HEK293 (cell line): ENCODE data around the gene TREH.

Experiments
- CTCF ChIA-PET: fragments of 350-600 bp; formaldehyde crosslinking; extraction: SDS; loops from one replicate; lab custom pipeline; 2021; ENCODE audit warnings: antibody characterized with exemption; lab: Yijun Ruan, JAX
- POLR2A ChIA-PET: fragments of 300-600 bp; formaldehyde crosslinking; extraction: SDS; loops from one replicate; lab custom pipeline; 2020; ENCODE audit warnings: antibody characterized with exemption, inconsistent platforms; lab: Yijun Ruan, JAX
- H3K27ac ChIP-seq: fragments of 200-500 bp; sonication (Bioruptor generic); 2 replicates; pipeline ENCODE4 v1.5.1; 2014; ENCODE audit warnings: low read depth, low read length, control low read depth, inconsistent platforms; ENCODE audit errors: extremely low read depth
- H3K36me3 ChIP-seq, 2 experiments: fragments of 200-500 bp in 1 of 2; sonication (Bioruptor generic) in 1 of 2; 1 replicate in 1 of 2; 2 replicates in 1 of 2; pipeline ENCODE4 v1.5.1; 2014 to 2017; ENCODE audit warnings: inconsistent platforms in 2 of 2, low read length in 2 of 2; ENCODE audit not compliant: control insufficient read depth in 2 of 2, insufficient read depth in 1 of 2
- H3K4me1 ChIP-seq: fragments of 200-500 bp; sonication (Bioruptor generic); 2 replicates; pipeline ENCODE4 v1.5.1; 2014; ENCODE audit warnings: mild to moderate bottlenecking, low read length, inconsistent platforms; ENCODE audit not compliant: control insufficient read depth, insufficient read depth
- H3K4me3 ChIP-seq: 2 replicates; pipeline ENCODE4 v1.5.1; 2011; ENCODE audit warnings: low read depth, mild to moderate bottlenecking, control low read depth, low read length, moderate library complexity
- H3K9me3 ChIP-seq: fragments of 200-500 bp; sonication (Bioruptor generic); 2 replicates; pipeline ENCODE4 v1.5.1; 2014; ENCODE audit warnings: low read depth, low read length, inconsistent platforms; ENCODE audit not compliant: control insufficient read depth, insufficient read depth
- OVOL3 ChIP-seq: fragments of 450-650 bp; formaldehyde crosslinking; IDR thresholded peaks from 2 replicates; pipeline ENCODE4 v1.5.1; 2016; ENCODE audit warnings: missing biosample characterization, missing genetic modification characterization
- REST ChIP-seq: fragments of 450-650 bp; formaldehyde crosslinking; IDR thresholded peaks from 2 replicates; pipeline ENCODE4 v1.5.1; 2016; ENCODE audit warnings: missing biosample characterization, missing genetic modification characterization
- TSHZ1 ChIP-seq: fragments of 450-650 bp; formaldehyde crosslinking; IDR thresholded peaks from 2 replicates; pipeline ENCODE4 v1.5.1; 2016; ENCODE audit warnings: missing biosample characterization, missing genetic modification characterization, borderline replicate concordance
- ZBTB26 ChIP-seq: fragments of 450-650 bp; formaldehyde crosslinking; optimal IDR thresholded peaks from 2 replicates; pipeline ENCODE3; 2016; ENCODE audit warnings: missing biosample characterization, mild to moderate bottlenecking, missing genetic modification characterization
- ZBTB6 ChIP-seq: fragments of 450-650 bp; formaldehyde crosslinking; IDR thresholded peaks from 2 replicates; pipeline ENCODE4 v1.5.1; 2017; ENCODE audit warnings: missing biosample characterization, missing genetic modification characterization
- ZFP41 ChIP-seq: fragments of 450-650 bp; formaldehyde crosslinking; IDR thresholded peaks from 2 replicates; pipeline ENCODE4 v1.5.1; 2016; ENCODE audit warnings: missing biosample characterization, missing genetic modification characterization, borderline replicate concordance
- ZNF114 ChIP-seq: fragments of 450-650 bp; formaldehyde crosslinking; IDR thresholded peaks from 2 replicates; pipeline ENCODE4 v1.5.0; 2017; ENCODE audit warnings: missing biosample characterization, missing genetic modification characterization
- ZNF132 ChIP-seq: fragments of 450-650 bp; formaldehyde crosslinking; IDR thresholded peaks from 2 replicates; pipeline ENCODE4 v1.5.1; 2017; ENCODE audit warnings: missing biosample characterization, missing genetic modification characterization, borderline replicate concordance
- ZNF133 ChIP-seq: fragments of 450-650 bp; formaldehyde crosslinking; IDR thresholded peaks from 2 replicates; pipeline ENCODE4 v1.5.1; 2016; ENCODE audit warnings: missing biosample characterization, missing genetic modification characterization
- ZNF23 ChIP-seq: fragments of 450-650 bp; formaldehyde crosslinking; IDR thresholded peaks from 2 replicates; pipeline ENCODE4 v1.5.1; 2016; ENCODE audit warnings: missing biosample characterization, missing genetic modification characterization, borderline replicate concordance
- ZNF239 ChIP-seq: fragments of 450-650 bp; formaldehyde crosslinking; IDR thresholded peaks from 2 replicates; pipeline ENCODE4 v1.5.1; 2016; ENCODE audit warnings: missing biosample characterization, missing genetic modification characterization
- ZNF280C ChIP-seq: fragments of 450-650 bp; formaldehyde crosslinking; IDR thresholded peaks from 2 replicates; pipeline ENCODE4 v1.5.1; 2016; ENCODE audit warnings: missing biosample characterization, missing genetic modification characterization
- ZNF416 ChIP-seq: fragments of 450-650 bp; formaldehyde crosslinking; IDR thresholded peaks from 2 replicates; pipeline ENCODE4 v1.5.1; 2016; ENCODE audit warnings: missing biosample characterization, missing genetic modification characterization
- ZNF488 ChIP-seq: fragments of 450-650 bp; formaldehyde crosslinking; IDR thresholded peaks from 2 replicates; pipeline ENCODE4 v1.5.1; 2016; ENCODE audit warnings: missing biosample characterization, missing genetic modification characterization
- ZNF777 ChIP-seq: fragments of 450-650 bp; formaldehyde crosslinking; IDR thresholded peaks from 2 replicates; pipeline ENCODE4 v1.5.1; 2017; ENCODE audit warnings: missing biosample characterization, missing genetic modification characterization, borderline replicate concordance
- ZSCAN30 ChIP-seq: fragments of 450-650 bp; IDR thresholded peaks from 2 replicates; pipeline ENCODE4 v1.5.1; 2018; ENCODE audit warnings: missing biosample characterization, mild to moderate bottlenecking, missing genetic modification characterization, moderate library complexity
- ZSCAN5A ChIP-seq: fragments of 450-650 bp; formaldehyde crosslinking; IDR thresholded peaks from 2 replicates; pipeline ENCODE4 v1.5.1; 2016; ENCODE audit warnings: missing biosample characterization, missing genetic modification characterization

TREH gene

GRCh38 chr11:118659953-118660680, 19.3 kb downstream of the TREH start:
- Histone ChIP-seq H3K4me3 (no peak overlapping the region), H3K36me3 (peaks cover 0 to 22% of the 10 kb centered on the region in 2 experiments; a peak in 1 of 3 replicates), H3K27ac (no peak overlapping the region), H3K9me3 (no peaks in the 10 kb centered on the region), H3K4me1 (no peaks in the 10 kb centered on the region)
- no peak for TF ChIP-seq OVOL3
- TF ChIP-seq ZSCAN5A (tag by site-specific recombination): no peak
- TF ChIP-seq ZNF239 (tag by site-specific recombination): no peak
- TF ChIP-seq REST (tag by site-specific recombination): no peak
- TF ChIP-seq ZSCAN30: no peak
- TF ChIP-seq ZBTB6 (tag by site-specific recombination): no peak
- TF ChIP-seq TSHZ1 (tag by site-specific recombination): no peak
- TF ChIP-seq ZNF777 (tag by site-specific recombination): no peak
- TF ChIP-seq ZNF280C (tag by site-specific recombination): no peak
- no peak for TF ChIP-seq ZNF114 (tag by site-specific recombination)
- no peak for TF ChIP-seq ZBTB26 (tag by site-specific recombination)
- TF ChIP-seq ZNF416 (tag by site-specific recombination): no peak
- TF ChIP-seq ZNF133 (tag by site-specific recombination): no peak
- TF ChIP-seq ZFP41 (tag by site-specific recombination): no peak
- no peak for TF ChIP-seq ZNF132 (tag by site-specific recombination)
- TF ChIP-seq ZNF488 (tag by site-specific recombination): no peak
- TF ChIP-seq ZNF23 (tag by site-specific recombination): no peak
- ChIA-PET CTCF (interaction anchor here (0.6 to 5.4 kb wide), 12 partner anchors 11 to 336 kb away, joined by 3 to 43 read pairs (median 6); partner anchors contain the start of gene PHLDB1), POLR2A (no interaction called here)
